Stimulated activated CD4-positive, alpha-beta T cell treated with anti-CD3 and anti-CD28 coated beads, TNF-alpha, amount 100 ng/mL, for 24 hours (primary cell): ENCODE results near the gene RC3H2.

Experiments
- DNase-seq, 3 experiments: peaks; one replicate each; pipeline ENCODE4 v3.0.0-alpha.2; 2020; ENCODE audit warnings: low read depth in 3 of 3

Gene RC3H2

DNA sequence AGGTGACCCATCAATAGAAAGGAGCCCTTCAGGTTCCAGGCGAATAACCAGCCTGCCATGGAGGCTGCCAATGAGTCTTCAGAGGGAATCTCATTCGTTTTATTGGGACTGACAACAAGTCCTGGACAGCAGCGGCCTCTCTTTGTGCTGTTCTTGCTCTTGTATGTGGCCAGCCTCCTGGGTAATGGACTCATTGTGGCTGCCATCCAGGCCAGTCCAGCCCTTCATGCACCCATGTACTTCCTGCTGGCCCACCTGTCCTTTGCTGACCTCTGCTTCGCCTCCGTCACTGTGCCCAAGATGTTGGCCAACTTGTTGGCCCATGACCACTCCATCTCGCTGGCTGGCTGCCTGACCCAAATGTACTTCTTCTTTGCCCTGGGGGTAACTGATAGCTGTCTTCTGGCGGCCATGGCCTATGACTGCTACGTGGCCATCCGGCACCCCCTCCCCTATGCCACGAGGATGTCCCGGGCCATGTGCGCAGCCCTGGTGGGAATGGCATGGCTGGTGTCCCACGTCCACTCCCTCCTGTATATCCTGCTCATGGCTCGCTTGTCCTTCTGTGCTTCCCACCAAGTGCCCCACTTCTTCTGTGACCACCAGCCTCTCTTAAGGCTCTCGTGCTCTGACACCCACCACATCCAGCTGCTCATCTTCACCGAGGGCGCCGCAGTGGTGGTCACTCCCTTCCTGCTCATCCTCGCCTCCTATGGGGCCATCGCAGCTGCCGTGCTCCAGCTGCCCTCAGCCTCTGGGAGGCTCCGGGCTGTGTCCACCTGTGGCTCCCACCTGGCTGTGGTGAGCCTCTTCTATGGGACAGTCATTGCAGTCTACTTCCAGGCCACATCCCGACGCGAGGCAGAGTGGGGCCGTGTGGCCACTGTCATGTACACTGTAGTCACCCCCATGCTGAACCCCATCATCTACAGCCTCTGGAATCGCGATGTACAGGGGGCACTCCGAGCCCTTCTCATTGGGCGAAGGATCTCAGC is 104.8 kb downstream of the RC3H2 start, which contains the start of gene OR1K1:
TSS of gene OR1K1 (plus strand) at position 58 of the 995 bp plus-strand sequence. CDS start at position 58, 0 bp downstream.
- DNase-seq: no peak

GRCh38 chr9:122797316-122798063 is 107.7 kb downstream of the RC3H2 start:
- no peak for DNase-seq
